Endodermal cell (in vitro differentiated cells): Measurements from ENCODE around the gene PARP9. TPM values are rescaled to one million over a fixed set of nuclear protein-coding genes. Genes with fewer than 3 reads are reported as not detected.
A peak's percentile ranks its signal among the peaks of the same experiment; 100 is the strongest.

Source experiments
- DNase-seq: peaks from one replicate; pipeline ENCODE4 v3.0.0-alpha.2; 2017
- H3K27ac ChIP-seq: 2 replicates; pipeline ENCODE4 v1.5.1; 2013; ENCODE audit warnings: mild to moderate bottlenecking, low read depth, low read length, moderate library complexity
- H3K27me3 ChIP-seq: 2 replicates; pipeline ENCODE4 v1.6.1; 2013; ENCODE audit warnings: mild to moderate bottlenecking, low read length, moderate library complexity; ENCODE audit not compliant: insufficient read depth, control insufficient read depth, poor library complexity, severe bottlenecking
- H3K36me3 ChIP-seq: 2 replicates; pipeline ENCODE4 v1.7.0; 2013; ENCODE audit warnings: mild to moderate bottlenecking, low read length, moderate library complexity; ENCODE audit not compliant: control insufficient read depth, insufficient read depth
- H3K4me1 ChIP-seq: one replicate; pipeline ENCODE4 v1.7.0; 2013; ENCODE audit warnings: low read length; ENCODE audit not compliant: control insufficient read depth, insufficient read depth
- H3K4me3 ChIP-seq: 2 replicates; pipeline ENCODE4 v1.5.1; 2013; ENCODE audit warnings: mild to moderate bottlenecking, low read length, moderate library complexity
- H3K9ac ChIP-seq: 2 replicates; pipeline ENCODE4 v1.6.1; 2013; ENCODE audit warnings: mild to moderate bottlenecking, low read length, moderate library complexity; ENCODE audit not compliant: poor library complexity, severe bottlenecking; ENCODE audit errors: extremely low read depth
- H3K9me3 ChIP-seq: 2 replicates; pipeline ENCODE4 v1.6.1; 2013; ENCODE audit warnings: mild to moderate bottlenecking, low read length, moderate library complexity; ENCODE audit not compliant: control insufficient read depth
- H3K27ac Mint-ChIP-seq: 2 replicates; pipeline ENCODE4 v1.8.0; 2020; ENCODE audit warnings: mixed read lengths
- H3K27me3 Mint-ChIP-seq: 2 replicates; pipeline ENCODE4 v1.8.0; 2021; ENCODE audit warnings: mild to moderate bottlenecking, mixed read lengths; ENCODE audit not compliant: insufficient read depth
- H3K36me3 Mint-ChIP-seq: 2 replicates; pipeline ENCODE4 v1.8.0; 2020; ENCODE audit warnings: low read depth, mixed read lengths
- H3K4me1 Mint-ChIP-seq: 2 replicates; pipeline ENCODE4 v1.8.0; 2020; ENCODE audit warnings: mixed read lengths
- H3K4me3 Mint-ChIP-seq: 2 replicates; pipeline ENCODE4 v1.8.0; 2020; ENCODE audit warnings: mild to moderate bottlenecking, moderate library complexity, mixed read lengths
- H3K9me3 Mint-ChIP-seq: 2 replicates; pipeline ENCODE4 v1.8.0; 2020; ENCODE audit warnings: mild to moderate bottlenecking, mixed read lengths
- CTCF ChIP-seq: fragments of 200-600 bp; sonication (generic); conservative IDR thresholded peaks from 2 replicates; pipeline ENCODE4 v1.5.0; 2021; ENCODE audit warnings: antibody characterized with exemption, mild to moderate bottlenecking
- WGBS, 2 experiments: methylation state at CpG; one replicate each; pipeline versions ENCODE4 v1.1.5 to v1.1.7; 2013; ENCODE audit warnings: missing lambda C conversion rate in 2 of 2, mixed read lengths in 1 of 2; ENCODE audit not compliant: insufficient coverage in 1 of 2, insufficient read length in 1 of 2; 5-methylcytosine and 5-hydroxymethylcytosine counted together
- total RNA-seq, 2 donors: library from RNA; stranded (reverse); fragmentation: NEBNext Ultra II Directional in 1 of 2; extraction: Animal tissue kit (Norgen Biotek cat#: 25700) in 1 of 2; gene quantifications; 2 replicates in 1 of 2; 3 replicates in 1 of 2; pipeline ENCODE4 v1.2.1, GENCODE V29; 2021

PARP9 gene
- total RNA-seq, 2 donors from 2014 or later = 3.7 to 4.3 TPM

GRCh38 chr3:122497425-122497824, 66.7 kb downstream of the PARP9 start:
- Histone ChIP-seq H3K9me3 (no peaks in the 10 kb centered on the region), H3K9ac (no peak overlapping the region), H3K27me3 (no peaks in the 10 kb centered on the region), H3K4me1 (peaks cover 5% of the 10 kb centered on the region), H3K4me3 (no peak overlapping the region), H3K36me3 (peaks cover 37% of the 10 kb centered on the region), H3K27ac (no peak overlapping the region)
- DNase-seq = no peak
- no peak for TF ChIP-seq CTCF
- Mint-ChIP-seq H3K36me3 (peaks cover 30% of the 10 kb centered on the region), H3K9me3 (no peaks in the 10 kb centered on the region), H3K4me1 (peaks cover 34% of the 10 kb centered on the region), H3K27me3 (no peaks in the 10 kb centered on the region), H3K4me3 (no peak overlapping the region), H3K27ac (no peak overlapping the region)
- WGBS, 2 experiments = 100% methylated on average over 1 of the region's 1 CpG; no CpG with 5 or more reads in 1 of the 2 experiments

DNA sequence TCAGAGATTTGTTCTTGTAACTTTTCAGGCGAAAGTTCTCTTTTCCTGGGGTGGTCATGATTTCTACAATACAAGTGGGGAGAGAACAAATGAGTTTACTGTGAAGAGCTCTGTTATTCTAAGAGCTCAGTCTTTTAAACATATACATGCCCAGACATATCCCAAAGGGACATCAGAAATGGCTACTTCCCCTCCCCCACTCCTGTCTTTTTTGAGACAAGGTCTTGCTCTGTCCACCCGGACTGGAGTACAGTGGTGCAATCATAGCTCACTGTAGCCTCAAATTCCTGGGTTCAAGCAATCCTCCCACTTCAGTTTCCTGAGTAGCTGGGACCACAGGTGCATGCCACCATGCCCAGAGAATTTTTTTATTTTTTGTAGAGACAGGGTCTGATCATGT, 67.6 kb downstream of the PARP9 start:
- WGBS, 2 experiments = 89 to 91% methylated on average over 1 to 2 of the region's 2 CpGs

DNA sequence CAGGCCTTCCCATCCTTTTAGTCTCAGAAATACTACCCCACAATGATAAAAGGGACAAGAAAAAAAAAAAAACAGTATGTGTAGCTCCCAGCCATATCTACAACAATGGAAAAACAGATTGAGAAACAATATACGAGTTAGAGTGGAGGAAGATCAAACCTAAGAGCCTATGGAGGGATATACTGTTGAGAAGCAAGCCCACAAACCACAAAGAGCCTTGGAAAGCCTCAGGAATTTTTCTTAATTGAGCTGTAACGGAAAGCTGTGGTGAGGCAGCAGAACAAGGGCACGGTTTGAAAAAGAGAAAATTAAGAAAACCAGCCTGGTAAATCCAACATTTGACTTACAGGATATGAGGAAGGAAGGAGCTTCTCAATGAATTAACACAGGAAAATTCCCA, 70.8 kb downstream of the PARP9 start:
- Mint-ChIP-seq H3K27ac (no peak overlapping the region), H3K36me3 (peaks cover 44% of the 10 kb centered on the region), H3K27me3 (no peaks in the 10 kb centered on the region), H3K4me3 (no peak overlapping the region), H3K4me1 (peaks cover 40% of the 10 kb centered on the region), H3K9me3 (no peaks in the 10 kb centered on the region)
- peaks cover 12% of the 10 kb centered on the region for H3K4me1 ChIP-seq
- no peak overlapping the region for H3K4me3 ChIP-seq
- no peak overlapping the region for H3K9ac ChIP-seq
- no peak for DNase-seq
- WGBS, 2 experiments = 97 to 100% methylated on average over 2 to 3 of the region's 3 CpGs
- TF ChIP-seq CTCF = no peak
- H3K27ac ChIP-seq = no peak overlapping the region
- no peaks in the 10 kb centered on the region for H3K9me3 ChIP-seq
- peaks cover 58% of the 10 kb centered on the region for H3K36me3 ChIP-seq
- no peaks in the 10 kb centered on the region for H3K27me3 ChIP-seq

More for the DNA sequence above, 67.6 kb downstream of the PARP9 start:
- Mint-ChIP-seq H3K4me3 (no peak overlapping the region), H3K27me3 (no peaks in the 10 kb centered on the region), H3K36me3 (peaks cover 35% of the 10 kb centered on the region), H3K4me1 (peaks cover 26% of the 10 kb centered on the region), H3K27ac (peak overlapping the region; percentile 28), H3K9me3 (no peaks in the 10 kb centered on the region)
- TF ChIP-seq CTCF = no peak
- Histone ChIP-seq H3K4me1 (peaks cover 5% of the 10 kb centered on the region), H3K36me3 (peaks cover 42% of the 10 kb centered on the region), H3K27me3 (no peaks in the 10 kb centered on the region), H3K9ac (no peak overlapping the region), H3K9me3 (no peaks in the 10 kb centered on the region), H3K27ac (peak overlapping the region; percentile 13), H3K4me3 (no peak overlapping the region)
- no peak for DNase-seq
